GM19324 (cell line): ENCODE data around the gene CEBPE.

Experiments used
- ATAC-seq: cut with Tn5 transposase; IDR thresholded peaks from one replicate; pipeline ENCODE4 v1.9.1; 2021; ENCODE audit warnings: mild to moderate bottlenecking, moderate library complexity; ENCODE audit not compliant: unreplicated experiment, low FRiP score

CEBPE gene

GRCh38 chr14:23118506-23119362 is at the start of gene CEBPE:
TSS of gene CEBPE (minus strand) at chr14:23119255. CDS start at chr14:23119091, 164 bp downstream.
- ATAC-seq: no peak

GRCh38 chr14:23168246-23168645 is 49.2 kb upstream of the CEBPE start:
- ATAC-seq: no peak

- ATAC-seq: no peak
These were observed 48.2 kb upstream of the CEBPE start for GRCh38 chr14:23167116-23167847.

GRCh38 chr14:23164949-23165348 is 45.9 kb upstream of the CEBPE start:
- no peak for ATAC-seq

GRCh38 chr14:23164250-23164649 is 45.2 kb upstream of the CEBPE start:
- ATAC-seq: no peak

GRCh38 chr14:23163830-23164229 is 44.8 kb upstream of the CEBPE start:
- no peak for ATAC-seq

- ATAC-seq: no peak
These were observed 43.7 kb upstream of the CEBPE start for GRCh38 chr14:23162800-23163199.

- no peak for ATAC-seq
These were observed 43.0 kb upstream of the CEBPE start for GRCh38 chr14:23162005-23162404.

GRCh38 chr14:23160924-23161522 is 42.0 kb upstream of the CEBPE start:
- ATAC-seq: no peak

- no peak for ATAC-seq
These were observed 40.5 kb upstream of the CEBPE start for GRCh38 chr14:23159532-23159931.

- no peak for ATAC-seq
These were observed 39.7 kb upstream of the CEBPE start for GRCh38 chr14:23158779-23159178.

GRCh38 chr14:23154964-23155587 is 36.0 kb upstream of the CEBPE start:
- ATAC-seq: no peak

GRCh38 chr14:23153851-23154796 is 35.1 kb upstream of the CEBPE start:
- ATAC-seq: no peak

- no peak for ATAC-seq
These were observed 32.3 kb upstream of the CEBPE start for GRCh38 chr14:23151342-23151741.

- ATAC-seq: no peak
These were observed 30.7 kb upstream of the CEBPE start for GRCh38 chr14:23149745-23150144.

GRCh38 chr14:23148591-23149249 is 29.7 kb upstream of the CEBPE start:
- ATAC-seq: no peak

GRCh38 chr14:23147676-23148075 is 28.6 kb upstream of the CEBPE start:
- ATAC-seq: no peak

- ATAC-seq: no peak
These were observed 27.9 kb upstream of the CEBPE start for GRCh38 chr14:23146980-23147379.

GRCh38 chr14:23146351-23146910 is 27.4 kb upstream of the CEBPE start:
- ATAC-seq: no peak
